ENCODE results near the gene DAPK2. TPM values are rescaled to one million over a fixed set of nuclear protein-coding genes. Genes with fewer than 3 reads are reported as not detected.

The DAPK2 gene
- total RNA-seq, 1 donor from 2014 or later = 2.4 TPM

- TF ChIP-seq CTCF (IDR thresholded peaks at IDR 0.05) = no peak
- Histone ChIP-seq H3K27me3 (no peaks in the 10 kb centered on the region), H3K36me3 (no peaks in the 10 kb centered on the region), H3K27ac (no peak overlapping the region), H3K9me3 (no peaks in the 10 kb centered on the region), H3K4me3 (no peak overlapping the region), H3K4me1 (no peaks in the 10 kb centered on the region)
- intact Hi-C loops (cut with DNase I) = no loop called here
- DNase-seq (ENCODE audit: low spot score in 2 of 2) = no peak
These were observed 158.7 kb downstream of the DAPK2 start for GRCh38 chr15:63887630-63888029.

GRCh38 chr15:63884953-63885352 is 161.3 kb downstream of the DAPK2 start:
- Histone ChIP-seq H3K36me3 (no peaks in the 10 kb centered on the region), H3K27me3 (no peaks in the 10 kb centered on the region), H3K27ac (no peak overlapping the region), H3K9me3 (no peaks in the 10 kb centered on the region), H3K4me1 (no peaks in the 10 kb centered on the region), H3K4me3 (no peak overlapping the region)
- intact Hi-C loops (cut with DNase I) = loop anchor here (5.0 kb wide), 1 partner anchor 47 kb away; no protein-coding TSS in a partner anchor
- no peak for DNase-seq (ENCODE audit: low spot score in 2 of 2)
- TF ChIP-seq CTCF (IDR thresholded peaks at IDR 0.05) = no peak

- Histone ChIP-seq H3K36me3 (no peaks in the 10 kb centered on the region), H3K4me3 (no peak overlapping the region), H3K27ac (no peak overlapping the region), H3K4me1 (no peaks in the 10 kb centered on the region), H3K9me3 (no peaks in the 10 kb centered on the region), H3K27me3 (no peaks in the 10 kb centered on the region)
- intact Hi-C loops (cut with DNase I) = loop anchor here (5.0 kb wide), 1 partner anchor 51 kb away; no protein-coding TSS in a partner anchor
- DNase-seq (ENCODE audit: low spot score in 2 of 2) = no peak
- no peak for TF ChIP-seq CTCF (IDR thresholded peaks at IDR 0.05)
These were observed 164.9 kb downstream of the DAPK2 start for GRCh38 chr15:63881431-63881830.

GRCh38 chr15:63880744-63881143 is 165.5 kb downstream of the DAPK2 start:
- Histone ChIP-seq H3K27me3 (no peaks in the 10 kb centered on the region), H3K27ac (no peak overlapping the region), H3K9me3 (no peaks in the 10 kb centered on the region), H3K36me3 (no peaks in the 10 kb centered on the region), H3K4me1 (no peaks in the 10 kb centered on the region), H3K4me3 (no peak overlapping the region)
- no peak for DNase-seq (ENCODE audit: low spot score in 2 of 2)
- TF ChIP-seq CTCF (IDR thresholded peaks at IDR 0.05) = no peak
- intact Hi-C loops (cut with DNase I) = loop anchor here (5.0 kb wide), 1 partner anchor 52 kb away; no protein-coding TSS in a partner anchor

- no peaks in the 10 kb centered on the region for H3K9me3 ChIP-seq
- TF ChIP-seq CTCF (IDR thresholded peaks at IDR 0.05) = no peak
- no peak for DNase-seq (ENCODE audit: low spot score in 2 of 2)
- H3K36me3 ChIP-seq = no peaks in the 10 kb centered on the region
- H3K27ac ChIP-seq = no peak overlapping the region
- H3K4me3 ChIP-seq = no peak overlapping the region
- intact Hi-C loops (cut with DNase I) = loop anchor here (5.0 kb wide), 1 partner anchor 52 kb away; no protein-coding TSS in a partner anchor
- no peaks in the 10 kb centered on the region for H3K27me3 ChIP-seq
- H3K4me1 ChIP-seq = no peaks in the 10 kb centered on the region
These were observed 166.3 kb downstream of the DAPK2 start for GRCh38 chr15:63879995-63880394.

GRCh38 chr15:63879211-63879610 is 167.1 kb downstream of the DAPK2 start:
- Histone ChIP-seq H3K27ac (no peak overlapping the region), H3K4me1 (no peaks in the 10 kb centered on the region), H3K36me3 (no peaks in the 10 kb centered on the region), H3K4me3 (no peak overlapping the region), H3K27me3 (no peaks in the 10 kb centered on the region), H3K9me3 (no peaks in the 10 kb centered on the region)
- no peak for TF ChIP-seq CTCF (IDR thresholded peaks at IDR 0.05)
- intact Hi-C loops (cut with DNase I) = no loop called here
- DNase-seq (ENCODE audit: low spot score in 2 of 2) = no peak

Data from ascending aorta (tissue), 2 donors.